GM18511 (cell line): Measurements from ENCODE around the gene SIRT7.
A peak's percentile ranks its signal among the peaks of the same experiment; 100 is the strongest.

Source experiments
- ATAC-seq: cut with Tn5 transposase; IDR thresholded peaks from one replicate; pipeline ENCODE4 v1.9.1; 2021; ENCODE audit warnings: mild to moderate bottlenecking, moderate library complexity; ENCODE audit not compliant: unreplicated experiment

The SIRT7 gene

DNA sequence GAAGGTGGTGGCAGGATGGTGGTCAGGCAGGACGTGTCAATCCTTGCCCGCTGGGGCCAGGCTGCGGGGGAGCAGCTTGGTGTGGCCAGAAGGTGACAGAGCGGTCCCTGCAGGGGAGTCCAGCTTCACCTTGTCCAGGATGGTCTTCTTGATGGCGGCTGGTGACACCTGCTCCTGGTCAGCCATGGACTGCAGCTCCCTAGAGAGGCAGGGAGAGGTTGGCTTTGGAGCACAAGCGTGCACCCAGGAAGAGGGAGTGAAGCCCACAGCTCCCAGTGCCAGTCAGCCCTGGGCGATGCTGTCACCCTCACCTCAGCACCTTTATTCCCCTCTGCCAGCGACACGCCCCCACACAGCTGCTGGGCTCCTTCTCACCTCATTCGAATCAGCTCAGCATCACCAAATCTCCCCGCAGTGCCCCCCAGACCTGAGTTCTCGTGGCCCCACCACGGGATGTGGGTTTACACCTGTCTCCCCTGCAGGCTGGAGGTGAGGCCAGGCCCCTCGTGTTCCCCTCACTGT, 15.3 kb upstream of the SIRT7 start:
- no peak for ATAC-seq

DNA sequence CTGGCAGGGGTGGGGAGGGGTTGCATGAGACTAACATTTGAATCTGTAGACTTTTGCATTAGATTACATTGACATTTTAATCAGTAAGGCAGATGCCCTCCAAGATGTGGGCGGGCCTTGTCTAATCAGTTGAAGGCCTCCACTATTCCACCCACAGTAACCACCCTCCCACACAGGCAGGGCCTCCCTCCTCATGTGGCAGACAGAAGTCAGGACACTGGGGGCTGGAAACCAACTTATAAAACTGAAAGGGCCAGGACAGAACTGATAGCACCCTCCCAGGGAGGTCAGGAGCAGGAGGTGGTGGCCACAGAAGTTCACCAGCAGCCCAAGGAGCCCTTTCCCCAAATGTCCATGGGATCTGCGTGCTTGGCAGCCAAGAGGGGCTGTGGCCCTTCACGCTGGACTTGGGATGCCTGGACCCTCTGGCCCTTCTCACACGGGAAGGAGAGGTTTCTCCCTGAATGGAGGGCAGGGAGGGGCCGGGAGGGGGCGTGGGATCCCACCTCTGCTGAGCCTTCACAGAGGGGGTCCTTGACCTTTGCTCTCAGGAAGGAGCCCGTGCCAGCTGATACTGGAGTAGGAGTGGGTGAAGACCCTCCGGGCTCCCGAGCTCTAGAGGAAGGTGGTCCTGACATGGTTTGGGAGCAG, 14.5 kb upstream of the SIRT7 start:
- no peak for ATAC-seq

GRCh38 chr17:81931557-81932332, 13.8 kb upstream of the SIRT7 start:
- ATAC-seq = no peak

GRCh38 chr17:81931189-81931556, 13.2 kb upstream of the SIRT7 start:
- no peak for ATAC-seq

DNA sequence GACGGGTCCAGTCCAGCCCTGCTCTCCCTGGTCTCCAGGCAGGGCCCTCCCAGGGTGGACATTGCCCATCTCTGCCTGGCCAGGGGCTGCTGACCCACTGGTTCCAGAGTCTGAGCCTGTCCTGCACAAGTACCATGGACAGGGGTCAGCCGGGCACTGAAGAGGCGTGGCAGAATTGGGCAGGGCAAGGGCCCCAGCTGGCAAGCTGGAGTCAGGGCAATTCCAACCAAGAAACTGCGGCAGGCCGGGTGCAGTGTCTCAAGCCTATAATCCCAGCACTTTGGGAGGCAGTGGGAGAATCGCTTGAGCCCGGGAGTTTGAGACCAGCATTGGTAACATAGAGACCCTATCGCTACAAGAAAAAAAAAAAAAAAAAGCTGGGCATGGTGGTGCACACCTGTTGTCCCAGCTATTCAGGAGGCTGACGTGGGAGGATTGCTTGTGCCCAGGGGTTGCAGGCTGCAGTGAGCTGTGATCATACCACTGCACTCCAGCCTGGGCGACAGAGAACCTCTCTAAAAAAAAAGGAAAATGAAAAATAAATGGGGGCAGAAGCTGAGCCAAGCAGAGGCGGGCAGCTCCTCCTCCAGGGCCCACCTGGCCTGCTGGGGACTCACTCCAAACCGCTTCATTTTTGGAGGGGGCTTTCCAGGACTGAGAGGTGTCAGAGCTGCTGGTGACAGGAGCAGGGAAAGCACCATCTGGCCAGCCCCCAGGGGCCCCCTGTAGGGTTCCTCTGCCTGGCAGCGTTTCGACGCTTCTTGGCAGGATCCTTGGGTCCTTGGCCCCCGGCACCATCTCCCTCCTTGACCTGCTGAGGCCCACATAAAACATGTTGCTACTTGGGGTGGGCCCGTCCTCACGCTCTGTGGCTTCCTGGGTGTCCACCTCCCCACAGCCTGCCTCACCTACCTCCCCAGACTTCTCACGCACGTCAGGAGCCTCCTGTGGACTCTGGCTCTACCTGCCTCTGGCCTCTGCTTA, 12.5 kb upstream of the SIRT7 start:
- no peak for ATAC-seq

DNA sequence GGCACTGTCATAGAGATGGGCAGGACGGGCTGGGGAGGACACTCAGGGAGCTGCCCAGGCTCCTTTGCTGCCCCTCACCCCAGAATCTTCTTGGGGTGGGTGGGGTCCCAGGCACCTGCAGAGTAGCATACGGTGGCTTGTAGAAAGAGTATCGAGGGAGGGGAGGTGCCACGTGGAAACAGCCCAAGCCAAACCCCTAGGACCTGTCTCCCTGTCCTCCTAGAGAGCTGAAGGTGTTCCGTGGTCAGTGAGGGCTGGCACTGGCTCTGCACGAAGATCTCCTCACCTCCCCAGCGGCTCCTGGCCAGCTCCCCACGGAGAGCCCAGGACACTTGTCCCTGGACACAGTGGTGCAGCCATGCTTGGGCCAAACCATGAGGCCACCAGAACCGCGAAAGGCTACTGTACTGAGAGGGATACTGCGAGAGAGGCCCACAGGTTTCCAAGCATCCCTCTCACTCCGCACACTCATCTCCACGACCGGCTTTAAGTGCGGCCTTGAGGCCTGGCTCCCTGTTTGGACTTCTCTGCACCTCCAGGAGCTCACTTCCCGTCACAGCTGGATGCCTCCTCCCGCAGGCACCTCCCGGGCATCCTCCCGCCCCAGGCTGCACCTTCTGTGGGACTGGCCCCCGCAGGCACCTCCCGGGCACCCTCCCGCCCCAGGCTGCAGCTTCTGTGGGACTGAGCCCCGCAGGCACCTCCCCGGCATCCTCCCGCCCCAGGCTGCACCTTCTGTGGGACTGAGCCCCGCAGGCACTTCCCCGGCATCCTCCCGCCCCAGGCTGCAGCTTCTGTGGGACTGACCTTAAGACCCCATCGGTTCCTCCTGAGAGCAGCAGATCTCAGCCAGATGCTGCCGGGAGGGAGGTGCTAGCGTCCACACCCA, 11.5 kb upstream of the SIRT7 start:
- no peak for ATAC-seq

DNA sequence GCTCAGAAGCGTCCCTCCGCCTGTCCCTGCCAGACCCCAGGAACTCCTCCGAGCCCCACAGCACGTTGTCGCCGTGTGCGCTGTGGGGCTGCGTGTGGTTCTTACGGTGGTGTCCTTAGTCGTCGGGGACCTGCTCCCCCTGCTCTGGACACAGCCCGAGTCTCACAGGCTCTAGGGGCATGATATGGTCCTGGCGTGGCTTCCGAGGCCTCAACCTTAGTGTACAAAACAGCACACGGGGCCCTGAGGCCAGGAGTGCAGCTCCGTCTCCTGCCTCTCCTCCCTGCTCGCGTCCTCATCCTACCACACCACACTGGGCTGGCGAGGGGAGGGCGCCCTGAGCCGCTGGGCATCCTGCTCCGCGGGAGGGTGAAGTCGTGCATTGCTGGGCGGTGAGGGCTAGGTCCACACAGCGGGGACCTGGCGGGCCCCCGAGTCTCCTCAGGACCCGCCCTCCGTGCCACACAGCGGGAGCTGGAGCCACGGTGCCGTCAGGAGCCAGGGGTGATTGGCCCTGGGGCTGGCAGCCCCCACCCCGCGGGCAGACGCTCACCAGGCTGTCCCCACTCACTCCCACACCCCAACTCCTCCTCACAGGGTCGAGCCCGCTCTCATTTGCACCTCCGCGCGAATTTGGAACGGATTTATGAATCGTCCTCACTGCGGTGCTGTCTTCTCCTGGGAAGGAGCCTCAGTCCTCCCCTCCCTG, 10.7 kb upstream of the SIRT7 start:
- no peak for ATAC-seq

DNA sequence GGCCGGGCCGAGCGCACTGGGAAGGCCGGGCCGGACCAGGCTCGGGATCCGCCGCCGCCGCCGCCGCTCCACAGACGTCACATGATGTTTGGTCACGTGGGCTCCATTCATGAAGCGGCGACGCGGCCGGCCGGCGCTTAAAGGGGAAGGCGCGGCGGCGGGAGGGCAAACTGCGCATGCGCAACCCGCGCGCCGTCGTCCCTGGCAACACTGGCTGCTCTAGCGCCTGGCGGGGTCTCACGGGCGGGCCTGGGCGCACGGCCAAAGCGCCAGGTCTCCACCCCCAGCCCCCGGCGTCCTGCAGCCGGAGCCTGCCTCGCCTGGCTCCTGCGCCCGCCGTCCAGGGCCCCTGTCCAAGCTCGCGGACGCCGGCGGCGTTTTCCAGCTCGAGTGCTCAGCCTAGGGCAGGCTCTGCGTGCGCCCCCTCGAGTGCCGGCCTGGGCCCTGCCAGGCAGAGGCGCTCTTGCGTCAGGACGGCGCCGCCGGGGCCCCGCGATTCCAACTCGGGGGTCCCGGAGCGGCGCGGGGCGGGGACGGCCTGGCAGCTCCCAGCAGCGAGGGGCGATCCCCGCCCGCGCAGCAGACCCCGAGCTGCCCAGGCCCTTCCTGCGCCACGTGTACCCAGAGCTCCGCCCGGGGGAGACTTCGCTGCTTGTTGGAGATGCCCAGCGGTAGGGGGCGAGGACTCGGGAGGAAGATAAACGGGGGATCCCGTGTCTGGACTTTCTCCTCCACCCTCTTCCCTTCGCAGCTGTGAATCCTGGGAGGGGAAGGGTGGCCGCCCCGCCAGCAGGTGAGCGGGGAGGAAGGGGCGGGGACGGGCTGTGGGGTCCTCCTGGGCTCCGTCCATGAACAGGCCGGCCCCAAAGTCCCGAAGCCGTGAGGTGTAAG, 9.9 kb upstream of the SIRT7 start, which contains the start of gene MAFG:
Gene MAFG, minus strand, starts transcription at position 83 of the 891 bp plus-strand sequence. CDS start 4,550 bp downstream, outside the sequence.
- ATAC-seq = peak; percentile 58

GRCh38 chr17:81927152-81927652, 9.2 kb upstream of the SIRT7 start:
- ATAC-seq = peak; percentile 33

- peak; percentile 32 for ATAC-seq
These were observed 8.6 kb upstream of the SIRT7 start for GRCh38 chr17:81926451-81927151.

GRCh38 chr17:81925860-81926450, 8.0 kb upstream of the SIRT7 start:
- ATAC-seq = no peak

- no peak for ATAC-seq
These were observed 6.9 kb upstream of the SIRT7 start for GRCh38 chr17:81924557-81925532.

- ATAC-seq = no peak
These were observed 5.6 kb upstream of the SIRT7 start for GRCh38 chr17:81923302-81924260.

GRCh38 chr17:81922566-81923301, 4.8 kb upstream of the SIRT7 start:
- no peak for ATAC-seq
